Dendritic cell treated with granulocyte-macrophage colony-stimulating factor and Interleukin-4, amounts not matched to agents 40 ng/mL and 50 ng/mL, for 4 days (primary cell): Measurements from ENCODE around the gene SLC37A1.
"Not testable (repeated sequence)": the region's sequence is repeated elsewhere in the genome, so short reads cannot be mapped to it uniquely, and the experiment has no call there.

Experiments used
- H3K27ac Mint-ChIP-seq: one replicate; pipeline ENCODE4 v1.8.0; 2022; ENCODE audit warnings: mild to moderate bottlenecking, mixed read lengths
- H3K27me3 Mint-ChIP-seq: one replicate; pipeline ENCODE4 v1.8.0; 2022; ENCODE audit warnings: mild to moderate bottlenecking, mixed read lengths
- H3K36me3 Mint-ChIP-seq: one replicate; pipeline ENCODE4 v1.8.0; 2022; ENCODE audit warnings: low read depth, mixed read lengths
- H3K4me1 Mint-ChIP-seq: one replicate; pipeline ENCODE4 v1.8.0; 2022; ENCODE audit warnings: low read depth, mixed read lengths
- H3K4me3 Mint-ChIP-seq: one replicate; pipeline ENCODE4 v1.8.0; 2022; ENCODE audit warnings: mild to moderate bottlenecking, moderate library complexity, mixed read lengths
- H3K9me3 Mint-ChIP-seq: one replicate; pipeline ENCODE4 v1.8.0; 2022; ENCODE audit warnings: mixed read lengths
- intact Hi-C: fragments of 100-400 bp; cut with micrococcal nuclease; formaldehyde crosslinking; loops from one replicate; pipeline ENCODE4 v1.15.0; 2022

Gene SLC37A1

DNA sequence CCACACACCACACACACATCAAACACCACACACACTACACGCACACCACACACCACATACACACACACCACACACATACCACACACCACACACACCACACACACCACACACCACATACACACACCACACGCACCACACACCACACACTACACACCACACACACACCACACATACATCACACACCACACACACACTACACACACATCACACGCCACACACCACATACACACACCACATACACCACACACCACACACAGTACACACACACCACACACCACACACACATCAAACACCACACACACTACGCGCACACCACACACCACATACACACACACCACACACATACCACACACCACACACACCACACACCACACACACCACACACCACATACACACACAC lies 101.7 kb downstream of the SLC37A1 start:
- intact Hi-C loops, H3K9me3 Mint-ChIP-seq, H3K36me3 Mint-ChIP-seq, H3K27me3 Mint-ChIP-seq, H3K27ac Mint-ChIP-seq, H3K4me3 Mint-ChIP-seq, H3K4me1 Mint-ChIP-seq: not testable (repeated sequence)

DNA sequence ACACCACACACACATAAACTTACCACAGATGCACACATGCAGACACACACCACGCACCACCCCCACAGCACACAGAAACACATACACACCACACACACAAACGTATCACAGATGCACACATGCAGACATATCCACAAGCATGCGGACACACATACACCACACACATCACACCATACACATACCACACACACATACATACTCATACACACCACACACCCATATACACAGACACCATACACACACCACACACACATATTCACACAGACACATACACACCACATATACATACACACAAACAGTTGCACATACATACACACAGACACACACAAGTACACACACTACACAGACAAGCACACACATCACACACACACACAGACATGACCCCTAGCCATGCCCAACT lies 102.3 kb downstream of the SLC37A1 start:
- no peaks in the 10 kb centered on the region for H3K36me3 Mint-ChIP-seq
- no peaks in the 10 kb centered on the region for H3K4me1 Mint-ChIP-seq
- peaks cover 5% of the 10 kb centered on the region for H3K27me3 Mint-ChIP-seq
- no peak overlapping the region for H3K27ac Mint-ChIP-seq
- H3K9me3 Mint-ChIP-seq: no peaks in the 10 kb centered on the region
- H3K4me3 Mint-ChIP-seq: no peak overlapping the region
- intact Hi-C loops: no loop called here

DNA sequence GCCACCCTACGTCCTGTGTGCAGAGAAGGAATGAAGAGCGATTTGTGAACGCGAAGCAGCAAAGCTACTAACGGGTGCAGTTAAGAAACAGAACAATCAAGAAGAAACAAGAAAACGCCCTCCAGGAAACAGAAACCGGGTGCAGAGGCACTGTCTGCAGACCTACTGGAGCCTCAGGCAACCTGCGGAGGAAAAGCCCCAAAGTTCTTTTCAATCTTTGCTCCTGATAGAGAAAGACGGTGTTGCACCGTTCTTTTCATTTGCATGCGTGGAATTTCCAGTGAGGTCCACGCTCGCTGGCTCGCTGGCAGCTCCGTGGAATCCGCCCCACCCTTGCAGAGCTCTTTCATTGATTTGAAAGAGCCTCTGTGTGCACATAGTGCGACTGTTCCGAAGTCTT lies 102.8 kb downstream of the SLC37A1 start:
- no peaks in the 10 kb centered on the region for H3K36me3 Mint-ChIP-seq
- H3K4me1 Mint-ChIP-seq: no peaks in the 10 kb centered on the region
- H3K27ac Mint-ChIP-seq: no peak overlapping the region
- intact Hi-C loops: no loop called here
- no peak overlapping the region for H3K4me3 Mint-ChIP-seq
- peaks cover 5% of the 10 kb centered on the region for H3K27me3 Mint-ChIP-seq
- no peaks in the 10 kb centered on the region for H3K9me3 Mint-ChIP-seq

DNA sequence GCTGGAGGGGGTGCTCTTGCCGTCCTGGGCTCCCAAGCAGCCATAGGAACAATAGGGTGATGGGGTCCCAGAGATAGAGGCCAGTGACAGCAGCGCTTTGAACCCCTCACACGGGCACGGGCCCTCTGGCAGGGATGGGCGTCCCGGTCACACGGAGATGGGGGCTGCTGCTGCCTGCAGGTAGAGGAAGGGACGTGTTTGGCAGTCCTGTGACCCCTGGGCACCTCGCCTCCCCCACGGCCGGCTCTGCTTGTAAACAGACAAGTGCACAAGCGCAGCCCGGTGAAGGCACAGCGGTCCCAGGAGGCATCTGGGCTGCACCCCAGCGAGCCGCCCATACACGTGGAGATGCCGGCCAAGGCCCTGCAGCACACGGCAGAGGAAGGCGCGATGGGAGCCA lies 103.3 kb downstream of the SLC37A1 start:
- Mint-ChIP-seq H3K9me3 (no peaks in the 10 kb centered on the region), H3K27me3 (peaks cover 7% of the 10 kb centered on the region), H3K4me3 (no peak overlapping the region), H3K4me1 (no peaks in the 10 kb centered on the region), H3K27ac (no peak overlapping the region), H3K36me3 (no peaks in the 10 kb centered on the region)
- intact Hi-C loops: no loop called here

DNA sequence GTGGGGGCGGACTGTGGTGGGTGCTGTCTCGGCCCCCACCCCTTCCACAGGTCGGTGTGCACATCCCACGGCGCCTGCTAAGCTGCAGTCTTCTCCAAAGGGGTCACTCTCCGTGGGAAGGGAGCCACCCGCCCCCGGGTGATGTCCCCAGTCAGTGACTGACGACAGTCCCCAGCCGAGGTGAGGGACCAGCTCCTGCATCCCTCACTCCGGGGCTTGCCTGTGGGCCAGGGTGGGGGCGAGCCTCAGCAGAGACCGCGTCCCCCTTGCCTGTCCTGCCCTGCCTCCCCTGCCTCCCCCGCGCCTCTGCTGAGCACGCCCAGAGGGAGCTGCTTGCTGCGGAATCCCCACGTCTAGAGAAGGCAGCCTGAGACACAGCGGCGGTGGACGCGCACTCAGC lies 103.8 kb downstream of the SLC37A1 start:
- H3K27me3 Mint-ChIP-seq: peaks cover 7% of the 10 kb centered on the region
- no peaks in the 10 kb centered on the region for H3K4me1 Mint-ChIP-seq
- no peaks in the 10 kb centered on the region for H3K36me3 Mint-ChIP-seq
- H3K9me3 Mint-ChIP-seq: no peaks in the 10 kb centered on the region
- no peak overlapping the region for H3K4me3 Mint-ChIP-seq
- intact Hi-C loops: no loop called here
- no peak overlapping the region for H3K27ac Mint-ChIP-seq

DNA sequence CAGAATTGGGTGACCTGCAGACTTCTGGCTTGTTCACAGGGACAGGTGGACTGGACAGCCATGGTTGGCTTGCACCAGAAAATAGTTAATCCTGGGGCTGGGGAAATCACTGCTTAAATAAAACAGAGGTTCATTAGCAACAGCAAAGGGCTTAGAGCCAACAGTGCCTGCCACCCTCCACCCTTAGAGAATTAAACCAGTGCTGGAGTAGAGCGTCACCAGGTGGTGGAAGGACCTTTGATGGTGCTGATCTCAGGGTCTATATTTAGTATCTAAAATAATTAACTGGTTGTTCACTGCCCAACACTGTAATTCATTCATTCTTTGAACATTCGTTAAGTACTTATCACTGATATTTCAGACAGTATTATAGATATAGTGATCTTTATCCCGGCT lies 105.1 kb downstream of the SLC37A1 start:
- H3K4me1 Mint-ChIP-seq: no peaks in the 10 kb centered on the region
- no peaks in the 10 kb centered on the region for H3K36me3 Mint-ChIP-seq
- H3K4me3 Mint-ChIP-seq: no peak overlapping the region
- H3K27me3 Mint-ChIP-seq: peaks cover 8% of the 10 kb centered on the region
- no peak overlapping the region for H3K27ac Mint-ChIP-seq
- H3K9me3 Mint-ChIP-seq: no peaks in the 10 kb centered on the region
- intact Hi-C loops: no loop called here

DNA sequence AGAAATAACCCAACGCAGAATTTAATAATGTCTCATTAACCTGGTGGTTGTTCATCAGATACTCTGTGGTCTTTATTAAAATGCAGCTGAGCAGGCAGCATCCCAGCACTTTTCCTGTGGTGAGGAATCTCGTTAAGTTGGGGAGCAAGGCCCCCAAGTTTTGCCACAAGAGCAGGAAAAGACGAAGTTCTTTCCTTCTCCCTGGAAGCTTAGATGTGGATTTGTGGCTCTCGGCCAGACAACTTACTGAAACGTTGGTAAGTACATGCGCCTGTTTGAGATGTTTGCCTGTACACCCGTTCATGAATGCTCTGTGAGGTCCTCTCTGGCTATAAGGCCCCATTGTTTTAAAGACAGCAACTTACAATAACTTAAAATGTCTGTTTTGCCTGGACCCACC lies 105.5 kb downstream of the SLC37A1 start:
- H3K27ac Mint-ChIP-seq: no peak overlapping the region
- H3K4me3 Mint-ChIP-seq: no peak overlapping the region
- H3K27me3 Mint-ChIP-seq: peaks cover 9% of the 10 kb centered on the region
- intact Hi-C loops: no loop called here
- no peaks in the 10 kb centered on the region for H3K9me3 Mint-ChIP-seq
- no peaks in the 10 kb centered on the region for H3K4me1 Mint-ChIP-seq
- H3K36me3 Mint-ChIP-seq: no peaks in the 10 kb centered on the region

DNA sequence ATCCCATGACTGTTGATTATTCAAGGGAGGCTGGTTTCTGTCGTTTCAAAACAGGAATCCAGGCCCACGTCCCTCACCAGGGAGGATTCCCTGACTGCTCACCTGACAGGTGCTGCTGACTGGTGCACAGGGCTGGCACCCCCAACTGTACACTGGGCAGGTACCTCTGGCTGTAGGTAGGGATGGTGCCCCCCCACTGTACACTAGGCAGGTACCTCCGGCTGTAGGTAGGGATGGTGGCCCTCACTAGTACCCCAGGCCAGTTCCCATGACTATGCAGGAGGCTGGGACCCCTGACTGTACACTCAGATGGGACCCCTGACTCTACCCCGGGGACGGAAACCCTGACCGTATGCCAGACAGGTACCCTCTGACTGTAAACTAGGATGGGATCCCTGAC lies 106.2 kb downstream of the SLC37A1 start:
- H3K27me3 Mint-ChIP-seq: peaks cover 9% of the 10 kb centered on the region
- no peaks in the 10 kb centered on the region for H3K4me1 Mint-ChIP-seq
- intact Hi-C loops: no loop called here
- H3K36me3 Mint-ChIP-seq: no peaks in the 10 kb centered on the region
- H3K27ac Mint-ChIP-seq: no peak overlapping the region
- H3K4me3 Mint-ChIP-seq: no peak overlapping the region
- no peaks in the 10 kb centered on the region for H3K9me3 Mint-ChIP-seq

DNA sequence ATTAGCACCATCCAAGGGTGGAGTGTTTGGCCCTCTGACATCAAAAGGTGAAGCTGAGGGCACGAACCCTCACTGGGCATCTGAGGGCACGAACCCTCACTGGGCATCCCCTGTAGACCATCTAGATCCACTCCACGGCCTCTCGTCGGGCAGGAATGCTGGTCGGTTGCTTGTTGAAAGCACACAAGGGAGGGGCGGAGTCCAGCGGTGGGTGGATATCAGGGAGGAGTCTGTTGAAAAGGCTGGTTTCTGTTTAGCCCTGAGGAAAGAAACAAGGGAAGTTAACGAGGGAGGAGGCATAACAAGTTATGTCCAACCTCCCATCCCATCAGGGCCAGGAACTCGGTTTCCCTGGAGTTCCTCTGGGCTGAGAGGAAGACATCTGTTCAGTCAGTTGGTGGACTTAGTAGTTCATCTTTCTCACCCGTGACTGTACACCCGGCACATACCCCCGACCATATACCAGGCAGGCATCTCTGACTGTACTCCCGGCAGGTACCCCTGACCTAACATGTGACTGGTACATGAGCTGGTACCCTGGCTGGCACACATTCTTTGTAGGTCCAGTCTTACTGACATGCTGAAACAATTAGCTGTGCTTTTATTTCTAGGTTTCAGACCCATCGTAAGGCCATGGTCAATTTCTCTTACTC lies 107.6 kb downstream of the SLC37A1 start:
- Mint-ChIP-seq H3K27ac (no peak overlapping the region), H3K9me3 (no peaks in the 10 kb centered on the region), H3K4me3 (no peak overlapping the region), H3K27me3 (peaks cover 11% of the 10 kb centered on the region), H3K4me1 (no peaks in the 10 kb centered on the region), H3K36me3 (no peaks in the 10 kb centered on the region)
- intact Hi-C loops: no loop called here

DNA sequence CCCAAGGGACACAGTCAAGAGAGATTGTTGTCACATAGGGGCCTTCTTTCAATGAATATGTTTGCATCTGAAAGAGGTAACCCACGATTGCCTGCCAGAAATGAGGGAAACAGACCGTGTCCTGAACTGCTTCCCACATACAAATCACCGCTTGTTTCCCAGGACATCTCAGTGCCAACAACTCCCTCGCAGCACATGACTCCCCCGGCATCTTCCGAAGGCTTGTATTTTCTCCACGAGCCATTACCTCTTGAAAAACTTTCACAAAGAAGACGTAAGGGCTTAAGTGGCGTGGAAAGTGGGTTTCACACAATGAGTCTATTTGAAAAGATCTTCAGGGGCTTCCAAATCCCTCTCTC lies 108.1 kb downstream of the SLC37A1 start:
- Mint-ChIP-seq H3K27ac (no peak overlapping the region), H3K4me1 (no peaks in the 10 kb centered on the region), H3K36me3 (no peaks in the 10 kb centered on the region), H3K9me3 (no peaks in the 10 kb centered on the region), H3K27me3 (peaks cover 11% of the 10 kb centered on the region), H3K4me3 (no peak overlapping the region)
- intact Hi-C loops: no loop called here

DNA sequence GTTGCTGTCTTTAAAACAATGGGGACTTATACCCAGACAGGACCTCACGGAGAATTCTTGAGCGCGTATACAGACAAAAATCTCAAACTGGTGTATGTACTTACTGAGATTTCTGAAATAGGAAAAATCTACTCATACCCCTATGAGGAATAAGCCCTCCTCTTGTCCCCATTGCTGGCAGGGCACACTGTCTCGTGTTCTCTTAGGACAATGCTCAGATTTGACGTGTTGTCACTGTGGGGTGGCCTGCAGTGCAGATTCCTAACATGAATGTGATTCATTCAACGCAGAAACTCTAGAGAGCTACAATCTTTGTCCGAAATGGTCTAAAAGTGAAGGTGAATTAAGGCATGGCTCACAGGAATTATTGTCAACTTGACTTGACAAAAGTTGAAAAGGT lies 108.6 kb downstream of the SLC37A1 start:
- intact Hi-C loops: no loop called here
- Mint-ChIP-seq H3K27ac (no peak overlapping the region), H3K4me3 (no peak overlapping the region), H3K4me1 (no peaks in the 10 kb centered on the region), H3K36me3 (no peaks in the 10 kb centered on the region), H3K27me3 (peaks cover 11% of the 10 kb centered on the region), H3K9me3 (no peaks in the 10 kb centered on the region)

DNA sequence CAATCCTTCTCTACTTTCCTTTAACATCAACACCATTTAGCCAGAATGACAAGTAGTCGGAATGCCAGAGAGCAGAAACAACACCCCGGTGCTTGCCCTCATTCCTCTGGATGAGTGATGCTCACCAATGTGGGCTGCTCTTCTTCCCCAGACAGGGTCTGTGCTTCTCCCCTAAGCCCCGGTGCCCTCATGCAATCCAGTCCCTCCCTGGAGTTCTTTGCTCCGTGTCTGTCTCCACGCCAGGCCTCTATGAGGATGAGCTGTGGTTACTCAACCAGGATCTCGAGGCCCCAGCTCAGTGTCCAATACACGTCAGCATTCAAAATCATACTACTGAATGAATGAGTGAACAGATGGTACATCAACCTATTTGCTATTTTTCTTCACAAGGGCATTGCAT lies 110.0 kb downstream of the SLC37A1 start:
- H3K4me1 Mint-ChIP-seq: no peaks in the 10 kb centered on the region
- no peaks in the 10 kb centered on the region for H3K9me3 Mint-ChIP-seq
- no peak overlapping the region for H3K27ac Mint-ChIP-seq
- no peak overlapping the region for H3K4me3 Mint-ChIP-seq
- intact Hi-C loops: no loop called here
- H3K27me3 Mint-ChIP-seq: peaks cover 7% of the 10 kb centered on the region
- no peaks in the 10 kb centered on the region for H3K36me3 Mint-ChIP-seq

DNA sequence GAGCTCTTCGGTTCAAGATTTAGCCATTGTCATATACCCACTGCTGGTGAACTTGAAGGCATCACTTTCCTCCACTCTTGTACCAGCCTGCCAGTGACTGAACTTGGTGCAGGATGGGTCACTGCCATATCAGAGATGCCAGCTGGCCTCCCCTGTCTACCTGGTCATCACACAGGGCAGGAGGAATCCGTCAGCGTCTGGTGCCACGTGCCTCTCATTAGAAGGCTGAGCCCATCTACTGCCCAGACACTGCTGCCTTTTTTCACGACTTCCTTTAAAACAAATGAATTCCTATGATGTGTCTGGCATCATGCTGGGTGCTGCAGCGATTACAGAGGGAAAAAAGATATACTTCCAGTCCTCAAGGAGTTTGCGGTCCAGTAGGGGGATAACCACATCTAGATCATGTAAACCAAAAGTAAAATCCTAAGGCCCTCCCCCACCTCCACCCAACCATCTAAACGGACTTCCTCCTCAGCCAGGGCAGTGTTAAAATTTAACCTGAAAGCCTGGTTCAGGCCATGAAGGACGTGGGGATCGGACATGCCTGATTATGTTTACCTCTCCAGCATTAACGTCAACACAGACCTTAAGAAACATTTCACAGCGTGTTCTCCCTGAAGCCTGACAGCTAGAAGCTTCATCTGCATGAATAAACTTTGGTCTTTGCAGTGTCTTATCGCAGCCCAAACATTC lies 110.6 kb downstream of the SLC37A1 start:
- no peak overlapping the region for H3K4me3 Mint-ChIP-seq
- H3K27ac Mint-ChIP-seq: no peak overlapping the region
- no peaks in the 10 kb centered on the region for H3K9me3 Mint-ChIP-seq
- peaks cover 7% of the 10 kb centered on the region for H3K27me3 Mint-ChIP-seq
- no peaks in the 10 kb centered on the region for H3K4me1 Mint-ChIP-seq
- H3K36me3 Mint-ChIP-seq: no peaks in the 10 kb centered on the region
- intact Hi-C loops: no loop called here

DNA sequence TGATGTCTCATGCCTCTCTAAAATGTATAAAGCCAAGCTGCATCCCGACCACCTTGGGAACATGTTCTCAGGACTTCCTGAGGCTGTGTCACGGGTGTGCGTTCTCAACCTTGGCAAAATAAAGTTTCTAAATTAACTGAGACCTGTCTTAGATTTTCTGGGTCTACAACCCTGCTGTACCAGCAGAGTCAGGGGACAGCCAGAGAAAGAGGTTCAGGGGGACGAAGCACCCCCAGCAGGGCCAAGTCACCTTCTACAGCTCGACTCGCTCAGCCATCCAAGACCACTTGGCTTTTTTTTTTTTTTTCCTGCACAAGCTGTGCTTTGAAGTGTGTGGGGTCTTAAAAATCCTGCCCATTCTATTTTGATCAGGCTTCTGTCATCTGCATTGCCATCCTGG lies 111.3 kb downstream of the SLC37A1 start:
- H3K27ac Mint-ChIP-seq: no peak overlapping the region
- H3K9me3 Mint-ChIP-seq: no peaks in the 10 kb centered on the region
- intact Hi-C loops: no loop called here
- no peaks in the 10 kb centered on the region for H3K4me1 Mint-ChIP-seq
- H3K36me3 Mint-ChIP-seq: no peaks in the 10 kb centered on the region
- peaks cover 7% of the 10 kb centered on the region for H3K27me3 Mint-ChIP-seq
- H3K4me3 Mint-ChIP-seq: no peak overlapping the region

DNA sequence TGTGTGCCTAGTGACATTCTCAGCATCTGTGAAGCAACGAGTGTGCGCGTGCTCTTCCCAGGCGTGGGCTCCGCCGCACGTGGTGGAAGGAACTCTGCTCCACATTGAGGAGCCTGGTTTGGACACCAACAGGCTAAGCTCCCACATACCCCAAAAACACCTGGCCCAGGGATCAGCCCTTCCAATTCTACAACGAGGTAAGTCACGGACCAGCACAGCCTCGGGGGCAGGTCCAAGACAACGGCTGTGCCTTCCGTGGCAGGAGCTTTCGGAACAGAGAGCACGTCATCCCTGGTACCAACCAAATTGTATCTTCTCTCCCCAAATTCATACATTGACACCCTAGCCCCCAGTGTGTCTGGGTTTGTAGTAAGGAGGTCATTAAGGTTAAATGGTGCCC lies 112.5 kb downstream of the SLC37A1 start:
- intact Hi-C loops: no loop called here
- Mint-ChIP-seq H3K4me1 (no peaks in the 10 kb centered on the region), H3K27me3 (peaks cover 10% of the 10 kb centered on the region), H3K9me3 (no peaks in the 10 kb centered on the region), H3K27ac (no peak overlapping the region), H3K4me3 (no peak overlapping the region), H3K36me3 (no peaks in the 10 kb centered on the region)
